ENCODE data around the gene TNF. TPM values are rescaled to one million over a fixed set of nuclear protein-coding genes. Genes with fewer than 3 reads are reported as not detected.

Gene TNF
- polyA plus RNA-seq, 1 experiment: not detected

GRCh38 chr6:31609519-31610406 lies 34.4 kb downstream of the TNF start:
- Histone ChIP-seq H3K9me3 (ENCODE audit: control insufficient read depth, insufficient read depth, low read length) (no peaks in the 10 kb centered on the region), H3K27me3 (ENCODE audit: control insufficient read depth, insufficient read depth, low read length) (peaks cover 6% of the 10 kb centered on the region), H3K4me3 (ENCODE audit: low read depth, low read length) (no peak overlapping the region), H3K27ac (ENCODE audit: low read depth, low read length) (no peak overlapping the region)
- no peak for TF ChIP-seq CTCF (IDR thresholded peaks at IDR 0.05; ENCODE audit: low read depth, low read length)
- DNase-seq (ENCODE audit: low read depth, low spot score): no peak
- ChIA-PET CTCF (interaction anchor here (1.0 to 1.7 kb wide), 5 partner anchors 9 to 63 kb away, joined by 4 to 22 read pairs (median 5); partner anchors contain the start of genes ATP6V1G2 and NFKBIL1), POLR2A (no interaction called here)

- ChIA-PET POLR2A (no interaction called here), CTCF (interaction anchor here (0.9 to 1.7 kb wide), 5 partner anchors 10 to 64 kb away, joined by 3 to 14 read pairs (median 4); partner anchors contain the start of genes ATP6V1G2 and NFKBIL1)
- Histone ChIP-seq H3K27me3 (ENCODE audit: control insufficient read depth, insufficient read depth, low read length) (peaks cover 6% of the 10 kb centered on the region), H3K9me3 (ENCODE audit: control insufficient read depth, insufficient read depth, low read length) (no peaks in the 10 kb centered on the region), H3K4me3 (ENCODE audit: low read depth, low read length) (no peak overlapping the region), H3K27ac (ENCODE audit: low read depth, low read length) (no peak overlapping the region)
- TF ChIP-seq CTCF (IDR thresholded peaks at IDR 0.05; ENCODE audit: low read depth, low read length): no peak
- no peak for DNase-seq (ENCODE audit: low read depth, low spot score)
Observed at GRCh38 chr6:31610968-31611367, 35.6 kb downstream of the TNF start.

GRCh38 chr6:31614075-31614619 lies 38.8 kb downstream of the TNF start:
- H3K4me3 ChIP-seq (ENCODE audit: low read depth, low read length): no peak overlapping the region
- no peak overlapping the region for H3K27ac ChIP-seq (ENCODE audit: low read depth, low read length)
- ChIA-PET POLR2A (interaction anchor here (0.7 kb wide), 1 partner anchor 14 kb away, joined by 4 read pairs; no protein-coding TSS in a partner anchor), CTCF (interaction anchor here (0.9 kb wide), 1 partner anchor 16 kb away, joined by 3 read pairs; no protein-coding TSS in a partner anchor)
- H3K9me3 ChIP-seq (ENCODE audit: control insufficient read depth, insufficient read depth, low read length): no peaks in the 10 kb centered on the region
- DNase-seq (ENCODE audit: low read depth, low spot score): no peak
- TF ChIP-seq CTCF (IDR thresholded peaks at IDR 0.05; ENCODE audit: low read depth, low read length): no peak
- H3K27me3 ChIP-seq (ENCODE audit: control insufficient read depth, insufficient read depth, low read length): peaks cover 6% of the 10 kb centered on the region

- TF ChIP-seq CTCF (IDR thresholded peaks at IDR 0.05; ENCODE audit: low read depth, low read length): no peak
- H3K4me3 ChIP-seq (ENCODE audit: low read depth, low read length): no peak within 1 kb of the TSS
- ChIA-PET CTCF (interaction anchor here (0.6 to 0.9 kb wide), 2 partner anchors 17 to 132 kb away, joined by 3 to 4 read pairs; no protein-coding TSS in a partner anchor), POLR2A (interaction anchor here (0.6 kb wide), 1 partner anchor 18 kb away, joined by 3 read pairs; no protein-coding TSS in a partner anchor)
- H3K27me3 ChIP-seq (ENCODE audit: control insufficient read depth, insufficient read depth, low read length): peaks cover 6% of the 10 kb centered on the region
- H3K27ac ChIP-seq (ENCODE audit: low read depth, low read length): no peak within 1 kb of the TSS
- DNase-seq (ENCODE audit: low read depth, low spot score): no peak
- H3K9me3 ChIP-seq (ENCODE audit: control insufficient read depth, insufficient read depth, low read length): no peaks in the 10 kb centered on the region
Observed at GRCh38 chr6:31614684-31615578, 39.6 kb downstream of the TNF start, which contains the start of gene AIF1. AIF1 (plus strand) TSS chr6:31615234; CDS start chr6:31615330, 96 bp downstream.
